ENCODE measurements around the gene OR1D5. TPM values are rescaled to one million over a fixed set of nuclear protein-coding genes. Genes with fewer than 3 reads are reported as not detected.

The OR1D5 gene
- total and polyA plus RNA-seq, 2 donors (not counting 3 experiments of a cell fraction or from before 2014, with no cell fraction given), result not detected

Other genes with a start within 250 kb of the OR1D5 start
- gene OR1D2, start 40.8 kb upstream of the OR1D5 start, total RNA-seq, result not detected in 2 replicates
- not detected in 2 replicates for gene OR1D2, start 40.8 kb upstream of the OR1D5 start, polyA plus RNA-seq
- gene OR1G1, start 63.9 kb upstream of the OR1D5 start, total RNA-seq, result not detected in 2 replicates
- gene OR1G1, start 63.9 kb upstream of the OR1D5 start, polyA plus RNA-seq, result not detected in 2 replicates
- gene OR1A2, start 133.9 kb upstream of the OR1D5 start, total RNA-seq, result not detected in 2 replicates
- not detected in 2 replicates for gene OR1A2, start 133.9 kb upstream of the OR1D5 start, polyA plus RNA-seq
- gene OR1A1, start 144.1 kb upstream of the OR1D5 start, total RNA-seq, result not detected in 2 replicates
- gene OR1A1, start 144.1 kb upstream of the OR1D5 start, polyA plus RNA-seq, result not detected in 2 replicates
- gene OR3A1, start 234.8 kb upstream of the OR1D5 start, total RNA-seq, result not detected in 2 replicates
- not detected in 2 replicates for gene OR3A1, start 234.8 kb upstream of the OR1D5 start, polyA plus RNA-seq